GM10248 (cell line): ENCODE data around the gene BRF1.

Experiments
- CTCF ChIA-PET: fragments of 300-600 bp; sonication (Branson Sonifier 250); formaldehyde crosslinking; extraction: SDS; loops from one replicate; lab custom pipeline; 2021; ENCODE audit warnings: antibody characterized with exemption; lab: Yijun Ruan, JAX
- POLR2A ChIA-PET: fragments of 350-650 bp; sonication (Branson Sonifier 250); formaldehyde crosslinking; extraction: SDS; loops from one replicate; lab custom pipeline; 2020; ENCODE audit warnings: antibody characterized with exemption; lab: Yijun Ruan, JAX
- DNase-seq: peaks from one replicate; pipeline ENCODE4 v3.0.0; 2012; ENCODE audit errors: extremely low spot score
- CTCF ChIP-seq: IDR thresholded peaks from 2 replicates; pipeline ENCODE4 v1.5.1; 2012; ENCODE audit warnings: mild to moderate bottlenecking, low read depth; ENCODE audit errors: extremely low read depth, missing control alignments, control extremely low read depth

Gene BRF1

GRCh38 chr14:105300542-105301102 lies at the start of gene BRF1:
TSS of gene BRF1 (minus strand) at chr14:105301001. CDS start at chr14:105300629, 372 bp downstream.
- ChIA-PET POLR2A (interaction anchor here (0.6 to 1.3 kb wide), 5 partner anchors 14 to 422 kb away, joined by 3 to 9 read pairs (median 3); partner anchors contain the start of gene PACS2), CTCF (interaction anchor here (0.8 to 1.8 kb wide), 8 partner anchors 10 to 1230 kb away, joined by 3 to 7 read pairs (median 4); no protein-coding TSS in a partner anchor)
- peak; percentile 97 for DNase-seq
- TF ChIP-seq CTCF: no peak

GRCh38 chr14:105349992-105350391 lies 49.2 kb upstream of the BRF1 start:
- ChIA-PET CTCF (interaction anchor here (1.1 to 3.2 kb wide), 4 partner anchors 9 to 1068 kb away, joined by 3 to 31 read pairs (median 10); no protein-coding TSS in a partner anchor), POLR2A (no interaction called here)
- DNase-seq: no peak
- TF ChIP-seq CTCF: no peak

GRCh38 chr14:105348945-105349699 lies 48.3 kb upstream of the BRF1 start:
- ChIA-PET CTCF (interaction anchor here (3.2 kb wide), 1 partner anchor 8 kb away, joined by 31 read pairs; no protein-coding TSS in a partner anchor), POLR2A (no interaction called here)
- TF ChIP-seq CTCF: no peak
- no peak for DNase-seq

GRCh38 chr14:105348169-105348944 lies 47.6 kb upstream of the BRF1 start:
- no peak for TF ChIP-seq CTCF
- no peak for DNase-seq
- ChIA-PET POLR2A (no interaction called here), CTCF (no interaction called here)

GRCh38 chr14:105347587-105347968 lies 46.8 kb upstream of the BRF1 start:
- DNase-seq: no peak
- ChIA-PET CTCF (no interaction called here), POLR2A (no interaction called here)
- TF ChIP-seq CTCF: no peak

GRCh38 chr14:105346876-105347586 lies 46.2 kb upstream of the BRF1 start:
- DNase-seq: no peak
- TF ChIP-seq CTCF: no peak
- ChIA-PET POLR2A (no interaction called here), CTCF (no interaction called here)
